Astrocyte of the cerebellum (primary cell): ENCODE results near the gene SMC3.

ENCODE experiments used
- DNase-seq: peaks from one replicate; pipeline ENCODE4 v3.0.0-alpha.2; 2011; ENCODE audit warnings: low read depth
- H3K4me3 ChIP-seq: 2 replicates; pipeline ENCODE4 v1.5.1; 2011; ENCODE audit warnings: mild to moderate bottlenecking, low read depth, low read length, moderate library complexity
- CTCF ChIP-seq: IDR thresholded peaks from 2 replicates; pipeline ENCODE4 v1.5.1; 2012; ENCODE audit warnings: low read length, low read depth, moderate library complexity, mild to moderate bottlenecking; ENCODE audit errors: missing control alignments
- in situ Hi-C: cut with HindIII; loops from 2 replicates; pipeline ENCODE4 v1.10.0; 2017; ENCODE audit warnings: low sequenced_read_pairs

Gene SMC3

GRCh38 chr10:110613341-110613995, 46.0 kb downstream of the SMC3 start:
- TF ChIP-seq CTCF, result no peak
- in situ Hi-C loops, result no loop called here
- DNase-seq, result no peak
- H3K4me3 ChIP-seq, result no peak overlapping the region

GRCh38 chr10:110613996-110614495, 46.6 kb downstream of the SMC3 start:
- in situ Hi-C loops, result no loop called here
- no peak for TF ChIP-seq CTCF
- no peak overlapping the region for H3K4me3 ChIP-seq
- no peak for DNase-seq

GRCh38 chr10:110615057-110615747, 47.7 kb downstream of the SMC3 start:
- no peak for DNase-seq
- in situ Hi-C loops, result no loop called here
- H3K4me3 ChIP-seq, result no peak overlapping the region
- no peak for TF ChIP-seq CTCF

GRCh38 chr10:110616493-110617033, 49.1 kb downstream of the SMC3 start:
- in situ Hi-C loops, result no loop called here
- DNase-seq, result no peak
- TF ChIP-seq CTCF, result no peak
- H3K4me3 ChIP-seq, result no peak overlapping the region

GRCh38 chr10:110617425-110618229, 50.1 kb downstream of the SMC3 start:
- no peak for DNase-seq
- in situ Hi-C loops, result no loop called here
- H3K4me3 ChIP-seq, result no peak overlapping the region
- no peak for TF ChIP-seq CTCF

- TF ChIP-seq CTCF, result no peak
- in situ Hi-C loops, result no loop called here
- no peak for DNase-seq
- H3K4me3 ChIP-seq, result no peak overlapping the region
Observed at GRCh38 chr10:110618230-110618610, 50.7 kb downstream of the SMC3 start.
